HG03095 (cell line): ENCODE results near the gene KRT73.

Experiments
- ATAC-seq: cut with Tn5 transposase; IDR thresholded peaks from one replicate; pipeline ENCODE4 v1.9.1; 2021; ENCODE audit warnings: moderate library complexity; ENCODE audit not compliant: unreplicated experiment

The KRT73 gene

GRCh38 chr12:52627395-52628110 lies 9.2 kb upstream of the KRT73 start:
- ATAC-seq, result no peak

- no peak for ATAC-seq
Measured at GRCh38 chr12:52622349-52622748, 4.0 kb upstream of the KRT73 start.

DNA sequence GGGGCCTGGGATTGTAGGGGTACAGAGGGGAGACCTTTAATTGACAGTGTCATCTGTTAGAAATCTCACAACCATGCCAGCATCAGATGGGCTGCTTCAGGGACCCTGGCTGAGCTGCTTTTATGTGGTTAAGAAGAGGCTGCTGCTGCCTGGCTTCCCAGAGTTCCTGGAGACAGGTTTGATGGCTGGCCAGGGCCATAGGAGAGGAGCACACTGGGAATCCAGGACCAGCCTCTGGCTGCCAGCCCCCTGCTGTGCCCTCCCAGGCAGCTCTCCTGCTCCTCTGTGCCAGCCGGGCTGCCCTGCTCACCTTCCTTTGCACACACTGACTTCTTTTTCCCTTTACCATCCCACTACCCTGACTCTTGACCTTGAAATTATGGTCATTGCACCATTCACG lies 507 bp upstream of the KRT73 start:
- ATAC-seq, result no peak

DNA sequence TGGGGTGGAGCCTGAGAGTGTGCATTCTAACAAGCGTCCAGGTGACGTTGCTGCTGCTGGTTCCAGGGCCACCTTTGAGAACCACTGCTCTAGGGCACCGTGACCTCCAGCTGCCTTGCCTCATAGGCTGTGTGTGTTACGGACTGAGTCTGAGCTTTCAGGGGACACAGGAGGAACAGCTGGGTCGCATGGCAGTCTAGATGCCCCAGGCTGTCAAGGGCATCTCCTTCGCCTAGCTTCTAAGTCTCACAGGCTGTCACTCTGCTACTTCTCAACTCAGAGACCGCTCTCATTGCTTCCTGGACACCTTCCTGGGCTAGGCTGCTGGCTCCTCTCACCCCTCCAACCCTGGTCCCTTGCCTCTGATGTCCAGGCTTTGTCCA lies 965 bp downstream of the KRT73 start:
- ATAC-seq, result no peak

- no peak for ATAC-seq
Measured at GRCh38 chr12:52616680-52617402, 1.5 kb downstream of the KRT73 start.

- ATAC-seq, result no peak
Measured at GRCh38 chr12:52615912-52616311, 2.4 kb downstream of the KRT73 start.

- no peak for ATAC-seq
Measured at GRCh38 chr12:52615208-52615868, 3.0 kb downstream of the KRT73 start.

GRCh38 chr12:52614381-52615207 lies 3.8 kb downstream of the KRT73 start:
- no peak for ATAC-seq

DNA sequence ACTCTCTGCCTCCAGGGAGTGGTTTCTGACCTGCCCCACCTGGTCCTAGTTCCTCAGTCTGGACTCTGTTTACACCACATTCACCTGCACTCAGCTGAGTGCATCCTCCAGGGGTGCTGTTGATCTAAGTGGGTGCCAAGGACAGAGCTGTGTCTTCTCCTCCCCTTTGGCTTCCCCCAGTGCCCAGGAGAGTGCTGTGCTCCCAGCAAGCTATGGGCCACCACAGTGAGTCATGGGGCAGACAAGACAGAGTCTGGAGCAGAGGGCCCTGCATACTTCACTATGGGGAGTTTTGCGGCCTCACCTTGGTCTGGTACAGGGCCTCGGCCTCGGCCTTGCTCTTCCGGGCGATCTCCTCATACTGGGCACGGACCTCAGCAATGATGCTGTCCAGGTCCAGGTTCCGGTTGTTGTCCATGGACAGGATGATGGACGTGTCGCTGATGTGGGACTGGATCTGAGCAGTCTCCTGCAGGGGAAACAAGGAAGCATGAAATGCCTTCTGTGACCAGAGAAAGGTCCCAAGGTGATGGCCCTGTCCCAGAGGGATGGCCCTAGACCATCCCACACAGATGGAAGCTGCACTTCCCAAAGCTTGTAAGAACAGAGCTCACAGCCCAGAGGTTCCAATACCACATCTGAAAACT lies 4.9 kb downstream of the KRT73 start:
- no peak for ATAC-seq

DNA sequence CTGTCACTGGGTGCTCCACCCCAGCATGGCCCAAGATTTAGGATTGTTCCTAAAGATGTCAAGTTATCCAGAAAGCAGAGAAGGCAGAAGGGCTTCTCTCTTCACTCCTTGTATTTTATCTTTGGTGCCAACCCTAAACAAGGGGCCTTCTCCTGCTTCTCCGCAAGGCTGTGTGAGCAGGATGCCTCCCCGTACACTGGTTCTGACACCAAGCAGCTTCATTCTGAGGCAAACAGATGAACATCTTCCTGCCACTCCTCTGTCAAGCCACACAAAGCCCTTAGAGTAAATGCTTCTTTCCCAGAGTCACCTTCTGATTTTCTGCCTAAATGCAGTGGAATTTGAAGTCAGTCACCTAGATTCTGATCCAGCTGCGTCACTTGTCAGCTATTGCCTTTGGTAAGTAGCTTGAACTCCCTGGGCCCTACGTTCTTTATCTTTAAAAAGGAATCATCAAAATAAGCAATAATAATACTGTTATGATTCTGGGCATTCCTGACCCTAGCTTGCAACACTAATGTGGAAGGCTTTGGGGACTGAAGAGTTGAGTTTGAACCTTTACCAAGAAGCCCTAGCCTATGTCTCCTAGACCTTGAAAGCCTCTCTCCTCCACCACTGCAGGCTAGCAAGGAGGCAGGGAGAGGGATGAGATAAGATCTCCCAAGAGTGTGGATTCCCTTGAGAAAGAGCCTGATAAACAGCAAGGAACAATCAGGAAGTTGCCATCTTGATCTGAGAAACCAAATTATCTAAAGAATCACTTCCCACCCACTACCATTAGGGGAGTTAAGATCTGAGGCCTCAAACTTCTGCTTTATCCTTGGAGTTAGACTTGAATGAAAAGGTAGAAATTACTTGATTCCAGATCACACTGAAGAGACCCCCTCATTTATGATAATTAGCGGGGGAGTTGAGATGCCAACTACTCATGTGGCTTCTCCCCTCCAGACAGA lies 5.7 kb downstream of the KRT73 start:
- ATAC-seq, result no peak

DNA sequence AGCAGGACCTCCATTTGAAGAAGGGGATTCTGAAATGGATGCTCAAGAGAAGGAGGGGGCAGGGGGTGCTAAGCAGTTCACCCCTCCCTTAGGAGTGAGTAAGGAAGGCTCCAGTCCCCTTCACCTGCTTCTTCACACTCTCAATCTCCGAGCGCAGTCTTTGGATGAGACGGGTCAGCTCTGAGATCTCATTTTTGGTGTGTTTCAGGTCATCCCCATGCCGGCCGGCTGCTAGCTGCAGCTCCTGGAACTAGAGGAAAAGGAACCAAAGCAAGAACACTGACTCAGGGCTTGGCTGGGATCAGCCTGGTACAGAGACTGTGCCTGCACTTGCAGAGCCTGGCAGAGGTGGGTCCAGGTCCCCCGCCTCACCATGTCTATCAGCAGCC lies 7.3 kb downstream of the KRT73 start:
- no peak for ATAC-seq

- ATAC-seq, result no peak
Measured at GRCh38 chr12:52608826-52609630, 9.3 kb downstream of the KRT73 start.

DNA sequence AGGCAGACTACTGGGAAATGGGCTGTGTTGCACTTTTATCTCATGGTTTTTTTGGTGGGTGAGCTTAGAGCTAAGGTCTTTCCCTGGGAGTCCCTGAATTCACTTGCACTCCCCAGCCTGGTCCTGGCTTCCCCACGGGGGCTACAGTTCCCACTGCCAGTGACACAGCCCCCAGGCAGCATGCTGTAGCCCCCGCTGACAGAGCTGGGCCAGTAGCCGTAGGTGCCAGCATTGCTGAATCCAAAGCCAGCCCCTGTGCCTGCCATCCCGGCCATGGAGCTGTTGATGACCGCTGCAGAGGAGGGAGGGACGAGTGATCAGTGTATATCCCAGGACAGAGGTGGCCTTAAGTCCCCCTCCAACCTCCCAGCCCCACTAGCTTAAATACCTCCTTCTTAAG lies 10.2 kb downstream of the KRT73 start:
- ATAC-seq, result no peak

GRCh38 chr12:52607314-52607713 lies 11.0 kb downstream of the KRT73 start:
- ATAC-seq, result no peak

- no peak for ATAC-seq
Measured at GRCh38 chr12:52606581-52607218, 11.7 kb downstream of the KRT73 start.

- no peak for ATAC-seq
Measured at GRCh38 chr12:52606096-52606495, 12.3 kb downstream of the KRT73 start.

- no peak for ATAC-seq
Measured at GRCh38 chr12:52605542-52605941, 12.8 kb downstream of the KRT73 start.

GRCh38 chr12:52604859-52605258 lies 13.5 kb downstream of the KRT73 start:
- no peak for ATAC-seq
